ENCODE results near the gene HIGD1C.
"Not testable (repeated sequence)": the region's sequence is repeated elsewhere in the genome, so short reads cannot be mapped to it uniquely, and the experiment has no call there.

The HIGD1C gene

GRCh38 chr12:50952510-50952909 lies at the start of gene HIGD1C:
HIGD1C (plus strand) TSS chr12:50952544; CDS start chr12:50953999, 1,455 bp downstream.
- no peak within 1 kb of the TSS for H3K4me3 ChIP-seq (ENCODE audit: control insufficient read depth, low read depth, low read length)
- DNase-seq (ENCODE audit: low read depth), result no peak
- no peak for TF ChIP-seq CTCF (conservative IDR thresholded peaks at IDR 0.05; ENCODE audit: control insufficient read depth, insufficient read depth, low read depth, low read length)

GRCh38 chr12:50908479-50908878 lies 43.9 kb upstream of the HIGD1C start:
- not testable (repeated sequence) for DNase-seq (ENCODE audit: low read depth); H3K4me3 ChIP-seq (ENCODE audit: control insufficient read depth, low read depth, low read length)

GRCh38 chr12:50912361-50912760 lies 40.0 kb upstream of the HIGD1C start:
- H3K4me3 ChIP-seq (ENCODE audit: control insufficient read depth, low read depth, low read length); DNase-seq (ENCODE audit: low read depth): not testable (repeated sequence)

- no peak overlapping the region for H3K4me3 ChIP-seq (ENCODE audit: control insufficient read depth, low read depth, low read length)
- no peak for DNase-seq (ENCODE audit: low read depth)
- TF ChIP-seq CTCF (conservative IDR thresholded peaks at IDR 0.05; ENCODE audit: control insufficient read depth, insufficient read depth, low read depth, low read length), result no peak
Observed at GRCh38 chr12:50913224-50913623, 39.1 kb upstream of the HIGD1C start.

- H3K4me3 ChIP-seq (ENCODE audit: control insufficient read depth, low read depth, low read length), result no peak overlapping the region
- TF ChIP-seq CTCF (conservative IDR thresholded peaks at IDR 0.05; ENCODE audit: control insufficient read depth, insufficient read depth, low read depth, low read length), result no peak
- no peak for DNase-seq (ENCODE audit: low read depth)
Observed at GRCh38 chr12:50914872-50915484, 37.4 kb upstream of the HIGD1C start.

- H3K4me3 ChIP-seq (ENCODE audit: control insufficient read depth, low read depth, low read length), result no peak overlapping the region
- no peak for TF ChIP-seq CTCF (conservative IDR thresholded peaks at IDR 0.05; ENCODE audit: control insufficient read depth, insufficient read depth, low read depth, low read length)
- no peak for DNase-seq (ENCODE audit: low read depth)
Observed at GRCh38 chr12:50916292-50916691, 36.1 kb upstream of the HIGD1C start.

GRCh38 chr12:50918584-50919316 lies 33.6 kb upstream of the HIGD1C start:
- no peak for TF ChIP-seq CTCF (conservative IDR thresholded peaks at IDR 0.05; ENCODE audit: control insufficient read depth, insufficient read depth, low read depth, low read length)
- H3K4me3 ChIP-seq (ENCODE audit: control insufficient read depth, low read depth, low read length), result no peak overlapping the region
- no peak for DNase-seq (ENCODE audit: low read depth)

All from fibroblast of mammary gland (primary cell).